Stimulated activated CD4-positive, alpha-beta T cell treated with anti-CD3 and anti-CD28 coated beads, Interleukin-1b, Interleukin-23, amount 100 ng/mL, for 48 hours (primary cell): ENCODE data around the gene BLID.

Experiments used
- DNase-seq: peaks from one replicate; pipeline ENCODE4 v3.0.0-alpha.2; 2020

BLID gene

GRCh38 chr11:122115524-122116379 is at the start of gene BLID:
Gene BLID (minus strand): TSS chr11:122116215. CDS start chr11:122115922, 293 bp downstream.
- DNase-seq: no peak

- no peak for DNase-seq
Measured at GRCh38 chr11:122163053-122163819, 47.2 kb upstream of the BLID start.

GRCh38 chr11:122162095-122162494 is 46.1 kb upstream of the BLID start:
- no peak for DNase-seq

- DNase-seq: no peak
Measured at GRCh38 chr11:122160841-122161590, 45.0 kb upstream of the BLID start.

- no peak for DNase-seq
Measured at GRCh38 chr11:122159861-122160260, 43.8 kb upstream of the BLID start.

GRCh38 chr11:122159173-122159721 is 43.2 kb upstream of the BLID start:
- DNase-seq: no peak

GRCh38 chr11:122158171-122158570 is 42.2 kb upstream of the BLID start:
- no peak for DNase-seq

GRCh38 chr11:122157653-122158161 is 41.7 kb upstream of the BLID start:
- DNase-seq: no peak

GRCh38 chr11:122156940-122157382 is 40.9 kb upstream of the BLID start:
- DNase-seq: no peak

- DNase-seq: no peak
Measured at GRCh38 chr11:122155765-122156527, 39.9 kb upstream of the BLID start.

GRCh38 chr11:122154994-122155393 is 39.0 kb upstream of the BLID start:
- DNase-seq: no peak

GRCh38 chr11:122154227-122154626 is 38.2 kb upstream of the BLID start:
- DNase-seq: no peak

GRCh38 chr11:122153746-122154145 is 37.7 kb upstream of the BLID start:
- DNase-seq: no peak

- DNase-seq: no peak
Measured at GRCh38 chr11:122150216-122151124, 34.5 kb upstream of the BLID start.

GRCh38 chr11:122149202-122149601 is 33.2 kb upstream of the BLID start:
- DNase-seq: no peak

GRCh38 chr11:122146475-122146874 is 30.5 kb upstream of the BLID start:
- no peak for DNase-seq

- DNase-seq: no peak
Measured at GRCh38 chr11:122145715-122146274, 29.8 kb upstream of the BLID start.

GRCh38 chr11:122144752-122145151 is 28.7 kb upstream of the BLID start:
- no peak for DNase-seq

- DNase-seq: no peak
Measured at GRCh38 chr11:122141725-122142124, 25.7 kb upstream of the BLID start.

- DNase-seq: no peak
Measured at GRCh38 chr11:122140500-122140899, 24.5 kb upstream of the BLID start.

GRCh38 chr11:122139595-122139866 is 23.5 kb upstream of the BLID start:
- DNase-seq: no peak
